ENCODE data around the gene CAMKV.
A peak's percentile ranks its signal among the peaks of the same experiment; 100 is the strongest.
"Not testable (repeated sequence)": the region's sequence is repeated elsewhere in the genome, so short reads cannot be mapped to it uniquely, and the experiment has no call there.

The CAMKV gene

GRCh38 chr3:49869525-49870126 lies at the start of gene CAMKV:
Gene CAMKV, minus strand, starts transcription at chr3:49869906. Its CDS starts 7,518 bp downstream, at chr3:49862388.
- DNase-seq: peak; percentile 29

GRCh38 chr3:49917806-49918590 lies 48.3 kb upstream of the CAMKV start:
- DNase-seq: not testable (repeated sequence)

GRCh38 chr3:49916686-49917085 lies 47.0 kb upstream of the CAMKV start:
- DNase-seq: no peak

- DNase-seq: no peak
Measured at GRCh38 chr3:49914906-49915305, 45.2 kb upstream of the CAMKV start.

- no peak for DNase-seq
Measured at GRCh38 chr3:49912881-49913281, 43.2 kb upstream of the CAMKV start.

- DNase-seq: no peak
Measured at GRCh38 chr3:49911611-49912010, 41.9 kb upstream of the CAMKV start.

GRCh38 chr3:49911124-49911420 lies 41.4 kb upstream of the CAMKV start:
- no peak for DNase-seq

- DNase-seq: no peak
Measured at GRCh38 chr3:49910409-49911123, 40.9 kb upstream of the CAMKV start.

- DNase-seq: no peak
Measured at GRCh38 chr3:49908373-49909199, 38.9 kb upstream of the CAMKV start.

- DNase-seq: peak; percentile 48
Measured at GRCh38 chr3:49906073-49906743, 36.5 kb upstream of the CAMKV start.

- not testable (repeated sequence) for DNase-seq
Measured at GRCh38 chr3:49904448-49904847, 34.7 kb upstream of the CAMKV start.

GRCh38 chr3:49903451-49904424 lies 34.0 kb upstream of the CAMKV start, which contains the start of gene MST1R:
Gene MST1R, minus strand, starts transcription at chr3:49903873. Its CDS starts 264 bp downstream, at chr3:49903609.
- DNase-seq: peak; percentile 86

GRCh38 chr3:49902511-49903345 lies 33.0 kb upstream of the CAMKV start:
- DNase-seq: no peak

- no peak for DNase-seq
Measured at GRCh38 chr3:49901366-49902339, 31.9 kb upstream of the CAMKV start.

- no peak for DNase-seq
Measured at GRCh38 chr3:49900491-49901153, 30.9 kb upstream of the CAMKV start.

GRCh38 chr3:49899815-49900214 lies 30.1 kb upstream of the CAMKV start:
- DNase-seq: no peak

- no peak for DNase-seq
Measured at GRCh38 chr3:49898991-49899390, 29.3 kb upstream of the CAMKV start.

- no peak for DNase-seq
Measured at GRCh38 chr3:49896345-49896744, 26.6 kb upstream of the CAMKV start.

All from CD4-positive, alpha-beta T cell treated with Interleukin-12 subunit alpha and Interleukin-12 subunit beta, for 1 hour (primary cell).